ENCODE results near the gene PRAMEF2. TPM values are rescaled to one million over a fixed set of nuclear protein-coding genes. Genes with fewer than 3 reads are reported as not detected.
"Not testable (repeated sequence)": the region's sequence is repeated elsewhere in the genome, so short reads cannot be mapped to it uniquely, and the experiment has no call there.

Gene PRAMEF2
- polyA plus RNA-seq, 3 donors from 2014 or later, result not detected

- not testable (repeated sequence) for H3K4me1 Mint-ChIP-seq; DNase-seq; H3K27ac Mint-ChIP-seq; H3K36me3 Mint-ChIP-seq; H3K27me3 Mint-ChIP-seq (ENCODE audit: low read depth in 3 of 3); H3K4me3 Mint-ChIP-seq; H3K9me3 Mint-ChIP-seq
Measured at GRCh38 chr1:12903793-12904572, 47.1 kb downstream of the PRAMEF2 start.

Other genes with a start within 250 kb of the PRAMEF2 start
- gene DHRS3, start 238.9 kb upstream of the PRAMEF2 start, polyA plus RNA-seq, result 100 to 1,000 TPM in 1 of 3 donors, 10 to 100 TPM in 2; 70.3 to 116 (median 74.3) TPM
- gene AADACL4, start 213.0 kb upstream of the PRAMEF2 start, polyA plus RNA-seq, result not detected
- not detected for gene AADACL3, start 141.0 kb upstream of the PRAMEF2 start, polyA plus RNA-seq
- gene CFAP107, start 110.9 kb upstream of the PRAMEF2 start, polyA plus RNA-seq, result not detected
- not detected for gene PRAMEF12, start 83.3 kb upstream of the PRAMEF2 start, polyA plus RNA-seq
- gene PRAMEF1, start 65.7 kb upstream of the PRAMEF2 start, polyA plus RNA-seq, result not detected
- gene PRAMEF11, start 25.7 kb upstream of the PRAMEF2 start, polyA plus RNA-seq, result not detected
- gene HNRNPCL1, start 8.4 kb upstream of the PRAMEF2 start, polyA plus RNA-seq, result not detected
- not detected for gene PRAMEF4, start 29.1 kb downstream of the PRAMEF2 start, polyA plus RNA-seq
- not detected for gene PRAMEF10, start 41.2 kb downstream of the PRAMEF2 start, polyA plus RNA-seq
- not detected for gene PRAMEF7, start 59.5 kb downstream of the PRAMEF2 start, polyA plus RNA-seq
- not detected for gene PRAMEF6, start 90.5 kb downstream of the PRAMEF2 start, polyA plus RNA-seq
- not detected for gene PRAMEF27, start 199.5 kb downstream of the PRAMEF2 start, polyA plus RNA-seq
- not detected for gene HNRNPCL3, start 203.7 kb downstream of the PRAMEF2 start, polyA plus RNA-seq
- gene PRAMEF25, start 213.7 kb downstream of the PRAMEF2 start, polyA plus RNA-seq, result not detected